ENCODE data around the gene PCDHA3.
"Not testable (repeated sequence)": the region's sequence is repeated elsewhere in the genome, so short reads cannot be mapped to it uniquely, and the experiment has no call there.

The PCDHA3 gene

DNA sequence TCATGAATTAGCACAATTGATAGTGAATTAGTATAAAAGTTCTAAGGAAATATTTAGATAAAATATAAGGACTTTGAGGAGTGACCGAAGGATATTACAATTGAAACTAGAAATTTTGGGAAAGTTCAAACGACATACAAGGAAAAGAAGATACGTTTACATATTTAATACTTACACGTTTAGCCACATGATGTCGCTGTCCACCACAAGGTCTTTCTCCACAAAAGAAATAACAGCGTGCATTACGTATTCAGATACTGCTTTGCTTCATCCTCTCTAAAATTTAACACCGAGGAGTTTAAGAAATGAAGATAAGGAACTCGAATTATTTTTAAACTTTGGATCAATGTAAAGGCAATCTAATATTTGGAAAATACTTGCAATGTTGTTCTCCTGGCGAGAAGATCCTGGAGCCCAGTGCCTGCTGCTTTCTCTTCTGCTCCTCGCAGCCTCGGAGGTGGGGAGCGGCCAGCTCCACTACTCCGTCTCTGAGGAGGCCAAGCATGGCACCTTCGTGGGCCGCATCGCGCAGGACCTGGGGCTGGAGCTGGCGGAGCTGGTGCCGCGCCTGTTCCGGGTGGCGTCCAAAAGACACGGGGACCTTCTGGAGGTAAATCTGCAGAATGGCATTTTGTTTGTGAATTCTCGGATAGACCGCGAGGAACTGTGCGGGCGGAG, at the start of gene PCDHA3:
Gene PCDHA3 (plus strand): TSS at position 242 of the 678 bp plus-strand sequence.
- DNase-seq = peak; percentile 56

DNA sequence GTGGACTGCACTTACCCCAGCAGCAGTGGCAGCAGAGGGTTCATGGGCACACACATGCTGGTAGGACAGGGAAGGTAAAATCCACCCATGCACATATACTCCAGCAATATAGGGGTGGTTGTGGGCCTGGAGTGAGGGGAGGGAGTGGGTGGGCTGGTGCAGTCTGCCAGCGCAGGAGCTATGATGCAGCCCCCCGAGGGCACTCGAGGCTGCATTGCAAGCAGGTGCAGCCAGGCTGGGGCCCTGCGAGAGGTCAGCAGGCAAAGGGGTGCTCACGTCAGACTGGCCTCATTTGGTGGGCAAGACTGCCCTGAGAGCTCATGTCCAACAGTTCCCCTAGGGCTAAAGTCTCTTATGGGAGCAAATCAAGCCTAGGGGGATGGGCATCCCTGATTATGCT, 47.3 kb upstream of the PCDHA3 start:
- no peak for DNase-seq

- DNase-seq = no peak
Observed at GRCh38 chr5:140764177-140764973, 36.5 kb upstream of the PCDHA3 start.

- DNase-seq = no peak
Observed at GRCh38 chr5:140767444-140767843, 33.4 kb upstream of the PCDHA3 start.

DNA sequence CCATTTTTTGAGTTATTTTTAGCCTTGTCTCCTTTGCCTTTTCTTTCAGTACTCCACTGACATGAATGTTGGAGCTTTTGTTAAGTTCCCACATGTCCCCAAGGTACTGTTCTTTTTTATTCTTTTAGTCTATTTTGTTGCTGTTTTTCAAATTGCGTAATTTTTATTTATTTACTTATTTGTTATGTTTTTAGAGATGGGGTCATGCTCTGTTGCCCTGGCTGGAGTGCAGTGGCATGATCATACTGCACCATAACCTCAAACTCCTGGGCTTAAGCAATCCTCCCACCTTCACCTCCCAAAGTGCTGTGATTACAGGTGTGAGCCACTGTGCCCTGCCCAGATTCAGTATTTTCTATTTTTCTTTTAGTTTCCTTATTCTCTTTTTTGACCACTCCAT, 20.3 kb upstream of the PCDHA3 start:
- DNase-seq = no peak

DNA sequence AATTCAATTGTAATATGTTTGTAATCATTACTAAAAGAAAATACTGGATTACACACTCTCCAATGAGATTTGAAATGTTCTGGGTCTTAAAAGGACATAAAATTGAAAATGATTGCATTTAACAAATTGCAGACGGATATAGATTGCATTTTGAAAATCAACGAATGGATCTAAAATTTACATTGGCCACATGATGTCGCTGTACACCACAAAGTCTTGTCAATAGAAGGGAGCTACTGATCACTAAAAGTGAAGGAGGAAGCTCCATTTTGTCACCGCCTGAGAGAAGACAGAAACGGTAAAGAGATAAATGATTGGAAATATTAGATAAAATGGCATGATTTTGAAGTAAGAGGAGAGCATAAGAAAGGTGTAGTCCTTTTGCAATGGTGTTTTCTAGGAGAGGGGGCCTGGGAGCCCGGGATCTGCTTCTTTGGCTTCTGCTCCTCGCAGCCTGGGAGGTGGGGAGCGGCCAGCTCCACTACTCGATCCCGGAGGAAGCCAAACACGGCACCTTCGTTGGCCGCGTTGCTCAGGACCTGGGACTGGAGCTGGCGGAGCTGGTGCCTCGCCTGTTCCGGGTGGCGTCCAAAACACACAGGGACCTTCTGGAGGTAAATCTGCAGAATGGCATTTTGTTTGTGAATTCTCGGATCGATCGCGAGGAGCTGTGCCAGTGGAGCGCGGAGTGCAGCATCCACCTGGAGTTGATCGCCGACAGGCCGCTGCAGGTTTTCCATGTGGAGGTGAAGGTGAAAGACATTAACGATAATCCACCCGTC, 14.8 kb upstream of the PCDHA3 start, which contains the start of gene PCDHA1:
Gene PCDHA1 (plus strand): TSS at position 236 of the 782 bp plus-strand sequence.
- DNase-seq = no peak

DNA sequence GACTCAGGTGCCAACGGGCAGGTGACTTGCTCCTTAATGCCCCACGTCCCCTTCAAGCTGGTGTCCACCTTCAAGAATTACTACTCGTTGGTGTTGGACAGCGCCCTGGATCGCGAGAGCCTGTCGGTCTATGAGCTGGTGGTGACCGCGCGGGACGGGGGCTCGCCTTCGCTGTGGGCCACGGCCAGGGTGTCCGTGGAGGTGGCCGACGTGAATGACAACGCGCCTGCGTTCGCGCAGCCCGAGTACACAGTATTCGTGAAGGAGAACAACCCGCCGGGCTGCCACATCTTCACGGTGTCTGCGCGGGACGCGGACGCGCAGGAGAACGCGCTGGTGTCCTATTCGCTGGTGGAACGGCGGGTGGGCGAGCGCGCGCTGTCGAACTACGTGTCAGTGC, 13.4 kb upstream of the PCDHA3 start:
- not testable (repeated sequence) for DNase-seq

DNA sequence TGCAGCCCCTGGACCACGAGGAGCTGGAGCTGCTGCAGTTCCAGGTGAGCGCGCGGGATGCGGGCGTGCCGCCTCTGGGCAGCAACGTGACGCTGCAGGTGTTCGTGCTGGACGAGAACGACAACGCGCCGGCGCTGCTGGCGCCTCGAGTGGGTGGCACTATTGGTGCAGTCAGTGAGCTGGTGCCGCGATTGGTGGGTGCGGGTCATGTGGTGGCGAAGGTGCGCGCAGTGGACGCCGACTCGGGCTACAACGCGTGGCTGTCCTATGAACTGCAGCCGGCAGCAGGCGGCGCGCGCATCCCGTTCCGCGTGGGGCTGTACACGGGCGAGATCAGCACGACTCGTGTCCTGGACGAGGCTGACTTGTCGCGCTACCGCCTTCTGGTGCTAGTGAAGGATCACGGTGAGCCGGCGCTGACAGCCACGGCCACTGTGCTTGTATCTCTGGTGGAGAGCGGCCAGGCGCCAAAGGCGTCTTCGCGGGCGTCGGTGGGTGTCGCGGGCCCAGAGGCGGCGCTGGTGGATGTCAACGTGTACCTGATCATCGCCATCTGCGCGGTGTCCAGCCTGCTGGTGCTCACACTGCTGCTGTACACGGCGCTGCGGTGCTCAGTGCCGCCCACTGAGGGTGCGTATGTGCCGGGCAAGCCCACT, 12.9 kb upstream of the PCDHA3 start:
- not testable (repeated sequence) for DNase-seq

DNA sequence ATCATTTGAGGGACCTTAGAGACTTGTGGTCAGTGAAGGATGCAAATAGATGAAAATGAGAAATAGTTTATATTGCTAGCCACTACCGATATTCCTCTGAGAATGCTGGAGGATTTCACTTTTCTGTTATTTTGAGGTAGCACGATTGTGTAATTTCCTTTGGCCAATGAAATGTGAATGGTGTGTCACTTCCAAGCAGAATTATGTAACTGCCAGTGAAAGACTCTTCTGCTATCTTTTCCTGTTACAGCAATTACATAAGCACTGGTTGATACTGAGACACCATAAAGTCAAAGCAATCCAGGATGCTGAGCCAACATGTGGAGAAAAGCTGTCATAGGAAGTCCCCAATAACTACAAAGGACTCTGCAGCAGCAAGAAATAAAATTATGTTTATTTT, 9.8 kb upstream of the PCDHA3 start:
- DNase-seq = no peak

DNA sequence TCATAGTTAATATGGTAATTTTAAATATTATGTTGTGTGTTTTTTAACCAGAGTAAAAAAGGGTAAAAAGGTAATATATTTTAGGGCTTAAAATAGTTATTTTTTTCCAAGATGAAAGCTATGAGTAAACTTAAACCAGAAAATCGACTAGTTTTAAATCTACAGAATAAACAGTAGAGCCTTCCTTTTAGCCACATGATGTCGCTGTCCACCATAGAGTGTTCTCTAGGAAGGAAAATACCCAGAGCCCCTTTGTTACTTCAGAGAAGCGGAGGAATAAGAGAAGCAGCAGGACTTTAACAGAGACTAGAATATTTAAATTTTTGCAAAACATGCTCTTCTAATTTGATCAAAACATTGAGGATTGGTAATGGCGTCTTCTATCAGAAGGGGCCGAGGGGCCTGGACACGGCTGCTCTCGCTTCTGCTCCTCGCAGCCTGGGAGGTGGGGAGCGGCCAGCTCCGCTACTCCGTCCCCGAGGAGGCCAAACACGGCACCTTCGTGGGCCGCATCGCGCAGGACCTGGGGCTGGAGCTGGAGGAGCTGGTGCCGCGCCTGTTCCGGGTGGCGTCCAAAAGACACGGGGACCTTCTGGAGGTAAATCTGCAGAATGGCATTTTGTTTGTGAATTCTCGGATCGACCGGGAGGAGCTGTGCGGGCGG, 6.1 kb upstream of the PCDHA3 start, which contains the start of gene PCDHA2:
Gene PCDHA2 (plus strand): TSS at position 258 of the 664 bp plus-strand sequence.
- no peak for DNase-seq

DNA sequence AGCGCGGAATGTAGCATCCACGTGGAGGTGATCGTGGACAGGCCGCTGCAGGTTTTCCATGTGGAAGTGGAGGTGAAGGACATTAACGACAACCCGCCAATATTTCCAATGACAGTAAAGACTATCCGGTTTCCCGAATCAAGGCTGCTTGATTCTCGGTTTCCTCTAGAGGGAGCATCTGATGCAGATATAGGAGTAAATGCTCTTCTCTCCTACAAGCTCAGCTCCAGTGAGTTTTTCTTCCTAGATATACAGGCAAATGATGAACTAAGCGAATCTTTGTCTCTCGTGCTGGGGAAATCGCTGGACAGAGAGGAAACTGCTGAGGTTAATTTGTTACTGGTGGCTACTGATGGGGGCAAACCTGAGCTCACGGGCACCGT, 5.6 kb upstream of the PCDHA3 start:
- no peak for DNase-seq

DNA sequence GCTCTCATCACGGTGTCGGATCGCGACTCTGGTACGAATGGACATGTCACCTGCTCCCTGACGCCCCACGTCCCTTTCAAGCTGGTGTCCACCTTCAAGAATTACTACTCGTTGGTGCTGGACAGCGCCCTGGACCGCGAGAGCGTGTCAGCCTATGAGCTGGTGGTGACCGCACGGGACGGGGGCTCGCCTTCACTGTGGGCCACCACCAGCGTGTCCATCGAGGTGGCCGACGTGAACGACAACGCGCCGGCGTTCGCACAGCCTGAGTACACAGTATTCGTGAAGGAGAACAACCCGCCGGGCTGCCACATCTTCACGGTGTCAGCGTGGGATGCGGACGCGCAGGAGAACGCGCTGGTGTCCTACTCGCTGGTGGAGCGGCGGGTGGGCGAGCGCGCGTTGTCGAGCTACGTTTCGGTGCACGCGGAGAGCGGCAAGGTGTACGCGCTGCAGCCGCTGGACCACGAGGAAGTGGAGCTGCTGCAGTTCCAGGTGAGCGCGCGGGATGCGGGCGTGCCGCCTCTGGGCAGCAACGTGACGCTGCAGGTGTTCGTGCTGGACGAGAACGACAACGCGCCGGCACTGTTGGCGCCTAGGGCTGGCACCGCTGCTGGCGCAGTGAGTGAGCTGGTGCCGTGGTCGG, 4.7 kb upstream of the PCDHA3 start:
- DNase-seq = not testable (repeated sequence)

GRCh38 chr5:140796718-140797095, 4.2 kb upstream of the PCDHA3 start:
- no peak for DNase-seq

- DNase-seq = peak; percentile 49
Observed at GRCh38 chr5:140801494-140801841, 611 bp downstream of the PCDHA3 start.

- not testable (repeated sequence) for DNase-seq
Observed at GRCh38 chr5:140802381-140802780, 1.5 kb downstream of the PCDHA3 start.

DNA sequence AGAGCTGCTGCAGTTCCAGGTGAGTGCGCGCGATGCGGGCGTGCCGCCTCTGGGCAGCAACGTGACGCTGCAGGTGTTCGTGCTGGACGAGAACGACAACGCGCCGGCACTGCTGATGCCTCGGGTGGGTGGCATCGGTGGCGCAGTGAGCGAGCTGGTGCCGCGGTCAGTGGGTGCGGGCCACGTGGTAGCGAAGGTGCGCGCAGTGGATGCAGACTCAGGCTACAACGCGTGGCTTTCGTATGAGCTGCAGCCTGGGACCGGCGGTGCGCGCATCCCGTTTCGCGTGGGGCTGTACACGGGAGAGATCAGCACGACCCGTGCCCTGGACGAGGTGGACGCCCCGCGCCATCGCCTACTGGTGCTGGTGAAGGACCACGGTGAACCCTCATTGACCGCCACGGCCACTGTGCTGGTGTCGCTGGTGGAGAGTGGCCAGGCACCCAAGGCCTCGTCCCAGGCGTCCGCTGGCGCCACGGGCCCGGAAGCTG, 2.0 kb downstream of the PCDHA3 start:
- no peak for DNase-seq

GRCh38 chr5:140806834-140807775, 6.2 kb downstream of the PCDHA3 start, which contains the start of gene PCDHA4:
Gene PCDHA4, plus strand, starts transcription at chr5:140807068.
- DNase-seq = no peak

GRCh38 chr5:140808241-140808888, 7.5 kb downstream of the PCDHA3 start:
- DNase-seq = not testable (repeated sequence)

DNA sequence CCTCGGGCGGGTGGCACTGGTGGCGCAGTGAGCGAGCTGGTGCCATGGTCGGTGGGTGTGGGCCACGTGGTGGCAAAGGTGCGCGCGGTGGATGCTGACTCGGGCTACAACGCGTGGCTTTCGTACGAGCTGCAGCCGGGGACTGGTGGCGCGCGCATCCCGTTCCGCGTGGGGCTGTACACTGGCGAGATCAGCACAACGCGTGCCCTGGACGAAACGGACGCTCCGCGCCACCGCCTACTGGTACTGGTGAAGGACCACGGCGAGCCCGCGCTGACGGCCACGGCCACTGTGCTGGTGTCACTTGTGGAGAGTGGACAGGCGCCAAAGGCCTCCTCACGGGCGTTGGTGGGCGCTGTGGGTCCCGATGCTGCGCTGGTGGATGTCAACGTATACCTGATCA, 8.0 kb downstream of the PCDHA3 start:
- no peak for DNase-seq
